ENCODE results near the gene RBMY1B. TPM values are rescaled to one million over a fixed set of nuclear protein-coding genes. Genes with fewer than 3 reads are reported as not detected.
"Not testable (repeated sequence)": the region's sequence is repeated elsewhere in the genome, so short reads cannot be mapped to it uniquely, and the experiment has no call there.

The RBMY1B gene
- not detected for polyA plus RNA-seq (2013, experiment 1 of 2; ENCODE audit: insufficient read length)
- polyA plus RNA-seq (2013, experiment 2 of 2; ENCODE audit: insufficient read length) = not detected

DNA sequence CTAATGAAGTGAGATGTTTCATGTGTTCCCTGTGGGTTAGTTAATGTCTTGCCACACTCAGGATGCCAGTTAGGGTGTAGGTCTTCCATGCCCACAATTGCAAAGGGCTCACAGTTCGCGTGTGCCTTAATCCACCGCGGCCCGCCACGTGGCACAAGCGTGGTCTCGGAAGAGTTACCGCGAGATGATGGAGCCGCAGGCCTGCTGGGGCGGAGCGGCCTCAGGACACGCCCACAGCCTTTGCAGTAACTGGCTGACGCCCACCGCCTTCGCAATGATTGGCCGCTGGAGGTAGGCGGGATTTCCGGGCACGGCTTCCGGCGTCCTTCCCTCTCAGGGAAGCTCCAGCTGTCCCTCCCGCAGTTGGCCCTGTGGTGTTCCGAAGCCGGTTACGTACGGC is at the start of gene RBMY1B:
TSS of gene RBMY1B (plus strand) at position 301 of the 400 bp plus-strand sequence. CDS start 2,013 bp downstream, outside the sequence.
- not testable (repeated sequence) for DNase-seq

- not testable (repeated sequence) for DNase-seq
These were observed 48.2 kb upstream of the RBMY1B start for GRCh38 chrY:21462915-21463314.

- DNase-seq = no peak
These were observed 28.2 kb upstream of the RBMY1B start for GRCh38 chrY:21482967-21483366.

GRCh38 chrY:21534579-21534978 is 23.4 kb downstream of the RBMY1B start, which contains the start of gene RBMY1A1:
Gene RBMY1A1, plus strand, starts transcription at chrY:21534879. Its CDS starts 2,013 bp downstream, at chrY:21536892.
- not testable (repeated sequence) for DNase-seq

DNA sequence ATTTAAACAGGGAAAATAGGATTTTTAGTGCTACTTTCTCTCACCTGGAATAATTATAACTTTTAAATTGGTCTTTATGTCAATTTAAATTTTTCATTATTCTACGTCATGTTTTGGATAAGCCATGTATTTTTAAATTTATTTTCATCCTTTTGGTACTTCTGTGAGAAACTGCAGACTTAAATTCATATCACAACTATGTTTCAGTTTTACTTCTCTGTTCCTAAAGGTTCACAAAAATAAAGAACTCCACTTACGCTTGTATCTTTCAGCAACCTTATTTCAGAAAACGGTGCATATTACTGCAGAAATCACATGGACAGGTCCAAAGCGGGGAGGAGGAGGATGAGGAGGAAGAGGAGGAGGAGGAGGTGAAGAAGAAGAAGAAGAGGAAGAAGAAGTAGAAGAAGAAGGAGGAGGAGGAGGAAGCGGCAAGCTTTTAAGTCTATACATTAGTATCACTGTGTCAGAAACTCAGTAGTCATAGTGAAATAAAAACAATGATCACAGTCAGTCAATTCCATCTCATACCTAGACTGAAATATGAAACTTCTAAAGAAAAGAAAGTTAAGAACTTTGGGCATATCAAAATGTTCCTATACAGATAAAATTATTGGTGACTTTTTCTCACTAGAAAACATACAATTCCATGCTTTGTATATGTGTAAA is 48.3 kb downstream of the RBMY1B start:
- DNase-seq = not testable (repeated sequence)
